ENCODE results near the gene TSHZ3.

Gene TSHZ3, protein sequence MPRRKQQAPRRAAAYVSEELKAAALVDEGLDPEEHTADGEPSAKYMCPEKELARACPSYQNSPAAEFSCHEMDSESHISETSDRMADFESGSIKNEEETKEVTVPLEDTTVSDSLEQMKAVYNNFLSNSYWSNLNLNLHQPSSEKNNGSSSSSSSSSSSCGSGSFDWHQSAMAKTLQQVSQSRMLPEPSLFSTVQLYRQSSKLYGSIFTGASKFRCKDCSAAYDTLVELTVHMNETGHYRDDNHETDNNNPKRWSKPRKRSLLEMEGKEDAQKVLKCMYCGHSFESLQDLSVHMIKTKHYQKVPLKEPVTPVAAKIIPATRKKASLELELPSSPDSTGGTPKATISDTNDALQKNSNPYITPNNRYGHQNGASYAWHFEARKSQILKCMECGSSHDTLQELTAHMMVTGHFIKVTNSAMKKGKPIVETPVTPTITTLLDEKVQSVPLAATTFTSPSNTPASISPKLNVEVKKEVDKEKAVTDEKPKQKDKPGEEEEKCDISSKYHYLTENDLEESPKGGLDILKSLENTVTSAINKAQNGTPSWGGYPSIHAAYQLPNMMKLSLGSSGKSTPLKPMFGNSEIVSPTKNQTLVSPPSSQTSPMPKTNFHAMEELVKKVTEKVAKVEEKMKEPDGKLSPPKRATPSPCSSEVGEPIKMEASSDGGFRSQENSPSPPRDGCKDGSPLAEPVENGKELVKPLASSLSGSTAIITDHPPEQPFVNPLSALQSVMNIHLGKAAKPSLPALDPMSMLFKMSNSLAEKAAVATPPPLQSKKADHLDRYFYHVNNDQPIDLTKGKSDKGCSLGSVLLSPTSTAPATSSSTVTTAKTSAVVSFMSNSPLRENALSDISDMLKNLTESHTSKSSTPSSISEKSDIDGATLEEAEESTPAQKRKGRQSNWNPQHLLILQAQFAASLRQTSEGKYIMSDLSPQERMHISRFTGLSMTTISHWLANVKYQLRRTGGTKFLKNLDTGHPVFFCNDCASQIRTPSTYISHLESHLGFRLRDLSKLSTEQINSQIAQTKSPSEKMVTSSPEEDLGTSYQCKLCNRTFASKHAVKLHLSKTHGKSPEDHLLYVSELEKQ

DNA sequence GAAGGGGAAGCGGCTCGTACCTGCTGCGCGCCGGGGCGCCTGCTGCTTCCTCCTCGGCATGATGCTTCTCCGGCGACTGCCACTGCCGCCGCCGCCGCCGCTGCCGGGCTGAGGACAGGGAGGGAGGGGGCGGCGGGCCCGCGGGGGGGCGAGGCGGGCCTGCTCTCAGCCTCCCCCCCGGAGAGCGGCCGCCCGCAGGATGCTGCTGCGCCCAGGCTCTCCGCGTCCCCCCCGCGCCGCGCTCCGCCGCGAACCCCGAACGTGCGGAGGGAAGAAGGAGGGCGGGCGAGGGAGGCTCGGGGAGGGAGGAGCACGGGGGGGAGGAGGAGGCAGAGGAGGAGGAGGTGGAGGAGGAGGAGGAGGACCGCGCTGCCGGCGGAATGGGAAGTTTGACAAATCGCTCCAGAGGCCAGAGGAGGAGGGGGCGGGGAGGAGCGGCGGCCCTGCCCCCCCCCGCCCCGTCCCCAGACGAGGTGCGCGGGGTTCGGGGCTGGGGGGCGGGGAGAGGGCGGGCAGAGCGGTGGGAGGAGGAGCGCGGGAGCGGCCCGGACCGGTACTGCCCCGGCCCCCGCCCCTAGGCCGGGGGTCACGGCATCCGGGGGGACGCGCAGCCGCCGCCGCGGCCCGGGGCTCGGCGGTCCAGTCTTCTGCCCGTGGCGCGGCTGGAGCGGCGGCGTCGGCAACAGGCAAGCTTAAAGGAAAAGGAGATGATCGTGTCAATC, at the start of gene TSHZ3:
TSS of gene TSHZ3 (minus strand) at position 277 of the 722 bp plus-strand sequence. CDS start at position 60, 217 bp downstream.
- peak; percentile 65 to 86 (median 76) for DNase-seq

DNA sequence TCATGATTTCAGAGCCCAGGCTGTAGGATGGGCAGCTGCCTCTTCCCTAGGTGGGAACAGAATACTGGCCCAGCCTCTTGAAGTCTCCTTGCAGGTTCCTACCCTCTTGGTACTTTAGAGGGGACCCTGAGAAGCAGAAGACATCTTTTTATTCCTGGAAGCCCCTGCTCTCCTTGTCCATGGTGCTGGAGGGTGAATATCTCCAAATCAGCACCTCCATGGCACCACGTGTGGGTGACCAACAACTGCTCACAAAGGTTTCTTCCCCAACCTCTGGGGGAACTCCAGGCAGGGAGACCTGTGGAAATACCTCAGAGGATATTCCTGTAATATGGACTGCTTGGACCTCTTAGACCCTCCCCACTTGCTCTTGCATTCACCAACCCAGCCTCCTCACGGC, 48.1 kb upstream of the TSHZ3 start:
- DNase-seq: no peak

DNA sequence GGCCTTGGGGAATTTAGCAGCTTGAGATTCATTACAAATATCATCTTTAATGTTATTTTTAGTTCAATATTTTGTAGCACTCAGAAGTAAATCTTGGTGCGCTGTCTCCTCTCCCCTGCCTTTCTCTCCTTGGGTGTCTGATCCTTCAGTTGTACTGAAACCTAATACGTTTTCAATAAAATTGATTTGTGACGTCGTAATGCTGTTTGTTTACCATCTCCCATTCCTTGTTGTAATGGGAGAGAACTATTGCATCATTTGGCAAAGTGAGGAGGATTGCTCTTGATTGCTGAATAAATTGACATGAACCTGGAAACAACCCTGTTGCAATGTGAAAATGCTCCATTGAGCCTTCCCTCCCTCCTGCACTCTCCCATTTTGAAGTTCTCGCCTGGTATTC, 43.2 kb upstream of the TSHZ3 start:
- no peak for DNase-seq

DNA sequence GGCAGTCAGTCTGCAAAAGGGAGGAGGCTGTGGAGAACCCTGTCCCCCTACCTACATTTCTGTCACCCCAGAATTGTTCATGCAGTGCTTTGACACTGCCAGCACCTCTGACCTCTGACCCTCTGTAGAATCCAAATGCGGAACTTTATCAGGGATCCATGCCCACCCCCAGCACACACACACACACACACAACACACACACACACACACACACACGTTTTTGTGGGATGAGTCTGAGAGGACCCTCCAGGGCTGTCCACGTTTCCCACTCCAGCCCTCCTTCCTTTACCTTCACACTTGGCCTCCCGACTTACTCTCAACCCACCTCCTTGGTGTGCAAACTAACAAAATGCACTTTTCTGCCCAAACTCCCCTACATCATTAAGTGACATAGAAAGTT, 42.3 kb upstream of the TSHZ3 start:
- no peak for DNase-seq

DNA sequence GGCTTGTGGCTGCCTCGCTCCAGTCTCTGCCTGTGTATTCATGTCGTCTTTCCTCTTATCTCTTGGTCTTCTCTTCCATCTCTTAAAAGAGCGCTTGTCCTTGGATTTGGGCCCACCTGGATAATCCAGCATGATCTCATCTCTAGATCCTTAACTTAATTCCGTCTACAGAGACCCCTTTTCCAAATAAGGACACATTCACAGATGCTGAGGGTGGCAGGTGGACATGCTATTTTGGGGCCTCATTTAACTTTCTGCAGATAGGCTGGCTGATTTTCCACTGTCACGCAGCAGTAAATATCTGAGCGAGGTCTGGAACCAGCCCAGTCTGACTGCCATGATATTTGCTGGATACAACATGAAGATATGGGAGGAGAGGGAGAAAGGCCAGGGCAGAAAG, 41.5 kb upstream of the TSHZ3 start:
- DNase-seq: no peak

DNA sequence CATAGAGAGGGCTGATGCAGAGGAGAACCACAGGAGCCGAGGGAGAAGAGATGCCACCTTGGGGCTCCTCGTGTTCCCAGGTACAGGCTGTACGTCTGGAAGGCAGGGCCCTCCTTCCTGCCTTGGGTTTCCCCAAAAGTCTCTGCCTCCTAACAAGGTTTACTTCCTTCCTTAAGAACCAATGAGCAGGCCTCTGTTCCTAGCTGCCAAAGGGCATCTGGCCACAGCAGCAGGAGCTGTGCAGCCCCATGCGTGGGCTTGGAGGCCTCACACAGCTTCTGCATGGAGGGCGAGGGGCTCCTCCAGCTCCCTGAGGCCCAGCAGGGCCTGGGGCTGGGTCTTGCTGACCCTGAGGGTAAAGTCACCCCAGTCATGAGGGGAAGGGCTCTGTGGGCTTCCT, 40.6 kb upstream of the TSHZ3 start:
- DNase-seq: no peak

DNA sequence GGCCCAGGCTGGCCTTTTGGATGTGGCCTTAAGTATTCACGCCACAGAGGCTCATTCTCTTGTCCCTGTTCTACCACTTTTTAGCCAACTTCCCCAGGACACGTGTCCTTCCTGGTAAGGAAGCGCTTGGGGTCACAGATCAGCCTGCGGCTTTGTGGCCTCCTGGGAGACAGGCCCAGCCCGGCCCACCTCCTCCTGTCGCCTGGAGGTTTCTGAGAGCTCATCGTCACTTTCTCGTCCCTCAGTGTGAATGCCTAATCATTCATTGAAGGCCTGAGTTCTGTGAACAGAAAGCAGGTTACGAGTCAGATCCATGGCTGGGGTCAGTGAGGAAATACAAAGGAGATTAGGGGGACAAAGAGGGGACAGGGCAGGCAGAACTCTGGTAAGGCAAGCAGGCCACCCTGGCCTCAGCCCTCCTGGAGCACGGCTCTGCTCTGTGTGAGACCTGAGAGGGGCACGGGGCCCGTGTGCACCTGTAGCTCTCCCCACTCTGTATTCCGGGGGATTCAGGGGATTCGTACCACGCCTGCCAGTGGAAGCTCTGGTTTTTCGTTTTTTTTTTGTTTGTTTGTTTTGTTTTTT, 38.6 kb upstream of the TSHZ3 start:
- DNase-seq: no peak

DNA sequence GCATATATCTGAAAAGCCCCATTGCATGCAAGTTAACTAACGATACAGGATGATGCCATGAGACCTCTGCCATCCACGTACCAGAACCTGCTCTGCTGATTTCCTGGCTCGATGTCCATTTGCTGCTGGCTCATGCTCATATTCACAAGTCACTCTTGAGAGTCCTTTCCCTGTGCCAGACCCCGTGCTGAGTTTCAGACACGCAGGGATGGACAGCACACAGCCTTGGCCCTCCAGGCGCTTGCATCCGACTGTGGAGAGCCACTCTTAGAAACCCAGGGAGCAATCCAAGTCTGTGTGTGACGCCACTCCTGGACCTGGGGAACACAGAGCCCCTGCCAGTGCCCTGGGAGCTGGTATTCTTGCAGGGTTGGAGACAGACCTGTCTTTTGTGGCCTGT, 37.6 kb upstream of the TSHZ3 start:
- no peak for DNase-seq

DNA sequence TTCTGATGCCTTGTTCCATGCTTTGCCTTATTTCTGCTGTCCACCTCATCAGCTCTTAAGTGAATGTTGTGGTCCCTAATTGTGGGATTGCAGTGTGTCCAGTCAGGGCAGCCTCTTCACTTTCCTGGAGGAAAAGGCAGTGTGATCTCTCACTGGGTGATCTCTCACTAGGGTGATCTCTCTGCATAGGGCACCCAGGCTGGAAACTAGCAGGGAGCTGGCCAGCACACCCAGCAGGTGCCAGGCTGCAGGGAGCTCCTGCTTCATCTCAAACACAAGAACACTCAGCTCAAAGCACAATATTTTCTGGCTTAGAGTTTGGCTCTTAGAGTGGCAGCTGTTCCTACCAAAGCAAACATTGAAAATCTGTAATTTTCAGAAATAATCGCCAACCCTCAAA, 36.5 kb upstream of the TSHZ3 start:
- no peak for DNase-seq

DNA sequence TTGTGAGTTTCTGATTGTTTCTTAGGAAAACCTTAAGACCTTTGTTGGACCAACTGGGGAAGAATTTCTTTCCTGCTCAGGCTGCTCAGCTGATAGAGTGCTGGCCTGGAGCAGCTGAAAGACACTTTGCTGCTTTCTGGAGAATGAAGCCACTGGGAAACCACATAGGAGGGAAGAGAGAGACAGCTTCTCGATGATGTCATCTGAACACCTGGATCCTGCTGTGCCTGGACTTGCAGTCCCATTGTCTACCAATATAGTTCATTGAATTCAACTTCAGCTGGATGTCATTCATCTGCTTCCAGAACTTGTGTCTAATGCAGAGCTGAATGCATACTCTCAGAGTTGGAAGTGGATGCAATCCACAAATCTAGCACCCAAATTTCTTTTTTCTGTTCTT, 34.3 kb upstream of the TSHZ3 start:
- no peak for DNase-seq

DNA sequence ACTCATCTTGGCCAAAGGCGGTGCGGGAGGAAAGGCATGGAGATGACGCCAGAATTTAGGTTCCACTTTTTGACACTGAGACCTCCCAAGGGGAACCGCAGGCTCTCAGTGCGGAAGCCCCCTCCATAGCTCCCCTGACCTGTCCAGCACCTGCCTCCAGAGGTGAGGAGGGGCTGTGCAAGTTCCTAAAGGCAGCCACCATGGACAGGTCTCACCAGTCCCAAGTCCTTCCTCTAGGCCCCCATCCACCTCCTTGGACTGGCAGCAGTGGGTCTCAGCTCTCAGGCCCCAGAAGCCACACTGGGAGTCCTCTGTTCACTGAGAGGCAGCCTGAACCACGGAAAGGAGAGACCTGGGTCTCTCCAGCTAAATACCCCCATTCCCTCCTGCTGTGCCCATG, 31.6 kb upstream of the TSHZ3 start:
- DNase-seq: no peak

DNA sequence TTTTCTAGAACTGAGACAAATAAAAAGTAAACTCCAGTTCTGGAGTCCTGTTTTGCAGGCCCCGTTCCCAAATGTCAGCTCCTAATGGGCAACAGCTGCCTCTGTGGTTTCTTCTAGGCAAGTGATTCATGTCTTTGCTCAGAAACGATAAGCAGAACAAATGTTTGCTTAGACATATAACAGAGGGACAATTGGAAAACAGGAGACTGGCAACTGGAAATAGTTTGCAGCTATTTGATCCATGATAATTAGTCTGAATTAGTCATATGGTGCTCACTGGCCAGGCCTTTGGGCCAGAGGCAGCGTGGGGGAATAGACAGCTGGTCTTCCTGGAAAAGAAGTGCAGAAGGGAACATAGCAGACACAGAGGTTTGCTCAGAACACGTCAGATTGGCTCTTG, 29.2 kb upstream of the TSHZ3 start:
- no peak for DNase-seq

DNA sequence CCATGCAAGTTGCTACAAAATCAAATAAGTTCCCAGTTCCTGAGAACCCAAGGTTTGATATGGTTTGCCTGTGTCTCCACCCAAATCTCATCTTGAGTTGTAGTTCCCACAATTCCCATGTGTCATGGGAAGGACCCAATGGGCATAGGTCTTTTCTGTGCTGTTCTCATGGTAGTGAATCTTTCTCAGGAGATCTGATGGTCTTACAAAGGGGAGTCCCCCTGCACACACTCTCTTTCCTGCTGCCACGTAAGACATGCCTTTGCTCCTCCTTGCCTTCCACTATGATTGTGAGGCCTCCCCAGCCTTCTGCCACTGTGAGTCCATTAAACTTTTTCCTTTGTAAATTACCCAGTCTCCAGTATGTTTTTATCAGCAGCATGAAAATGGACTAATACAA, 28.5 kb upstream of the TSHZ3 start:
- DNase-seq: no peak

DNA sequence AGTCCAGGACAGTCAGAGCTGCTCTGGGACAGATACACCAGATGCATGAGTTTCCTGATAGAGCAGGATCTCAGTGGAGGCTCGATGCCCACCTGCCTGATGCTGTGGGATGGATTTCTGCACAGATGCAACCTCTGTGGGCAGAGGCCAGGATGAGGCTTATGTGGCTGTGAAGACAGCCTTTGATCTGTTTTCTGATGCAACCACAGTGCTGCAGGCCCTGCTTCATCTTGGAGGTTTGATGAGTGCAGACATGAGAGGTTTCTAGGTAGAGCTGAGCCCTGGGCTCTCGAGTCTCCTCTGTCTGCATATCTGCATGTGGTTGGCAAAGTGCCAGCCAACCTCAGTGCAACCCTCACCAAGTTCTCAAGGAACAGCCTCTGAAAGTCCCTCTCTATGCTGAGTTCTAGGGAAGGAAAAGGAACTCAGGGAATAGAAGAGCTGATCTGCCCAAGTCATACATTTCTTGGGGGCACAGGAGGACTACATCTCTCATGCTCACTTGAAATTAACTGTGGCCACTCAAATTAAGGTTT, 23.1 kb upstream of the TSHZ3 start:
- DNase-seq: no peak

DNA sequence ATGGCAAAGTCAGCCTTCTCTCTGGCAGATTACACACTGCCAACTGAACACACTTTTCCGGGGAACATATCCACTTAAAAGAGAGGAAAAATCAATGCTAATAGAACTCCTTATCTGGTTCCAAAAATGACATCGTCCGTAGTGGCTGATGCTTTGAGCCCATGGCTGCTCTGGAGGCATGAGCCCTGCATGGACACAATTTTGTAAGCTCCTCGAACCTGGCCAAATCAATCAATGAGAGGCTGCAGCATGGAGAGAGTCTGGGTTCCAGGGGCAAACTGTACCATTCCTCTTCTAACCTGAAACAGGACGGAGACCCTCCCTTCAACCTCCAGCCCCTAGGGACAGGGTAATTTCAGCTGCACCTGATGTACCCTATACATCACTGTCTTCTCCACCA, 21.0 kb upstream of the TSHZ3 start:
- no peak for DNase-seq

DNA sequence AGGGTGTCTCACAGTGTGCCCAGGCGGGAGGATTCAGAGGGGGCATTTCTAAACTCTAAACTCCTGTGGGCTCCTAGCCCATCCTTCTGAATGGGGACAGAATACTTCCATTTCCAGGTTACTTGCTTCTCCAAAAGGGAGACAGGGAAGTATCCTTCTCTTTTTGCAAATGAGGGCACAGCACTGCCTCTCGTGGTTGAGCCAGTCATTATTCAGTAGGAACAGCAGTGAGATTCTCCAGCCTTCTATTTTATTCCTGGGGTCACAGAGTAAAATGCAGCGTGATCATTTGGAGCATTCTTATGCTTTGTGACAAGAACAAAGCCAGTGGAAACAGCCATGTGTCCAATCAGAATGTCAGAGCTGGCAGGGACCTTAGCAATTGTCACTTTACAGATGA, 15.7 kb upstream of the TSHZ3 start:
- no peak for DNase-seq

DNA sequence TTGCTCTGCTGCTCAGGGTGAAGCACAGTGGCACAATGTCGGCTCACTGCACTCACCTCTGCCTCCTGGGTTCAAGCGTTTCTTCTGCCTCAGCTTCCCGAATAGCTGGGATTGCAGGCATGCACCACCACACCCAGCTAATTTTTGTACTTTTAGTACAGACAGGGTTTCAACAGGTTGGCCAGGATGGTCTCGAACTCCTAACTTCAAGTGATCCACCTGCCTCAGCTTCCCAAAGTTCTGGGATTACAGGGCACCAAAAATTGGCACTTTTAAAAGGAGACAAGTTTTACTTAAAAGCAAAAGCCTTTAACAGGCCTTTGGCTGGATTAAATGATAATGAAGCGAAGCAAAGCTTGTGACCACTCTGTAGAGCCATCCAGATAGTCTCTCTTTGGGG, 12.5 kb upstream of the TSHZ3 start:
- DNase-seq: no peak

DNA sequence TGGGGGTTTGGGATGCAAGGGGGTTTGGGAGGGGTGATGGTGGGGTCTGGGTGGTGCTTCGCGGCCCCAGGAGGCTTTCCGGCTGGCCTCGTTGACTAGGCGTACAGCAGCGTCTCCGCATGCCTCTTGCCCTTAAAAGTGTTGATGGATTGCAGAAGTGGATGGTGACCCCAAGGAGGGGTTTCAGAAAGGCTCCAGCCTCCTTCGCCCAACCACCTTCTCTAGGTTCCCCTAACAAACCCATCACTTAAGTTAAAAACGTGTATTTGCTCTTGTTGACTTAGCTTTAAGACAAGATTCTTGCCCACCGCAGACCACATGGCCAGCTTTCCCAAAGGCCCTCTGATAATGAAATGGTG, 8.1 kb upstream of the TSHZ3 start:
- DNase-seq: no peak

DNA sequence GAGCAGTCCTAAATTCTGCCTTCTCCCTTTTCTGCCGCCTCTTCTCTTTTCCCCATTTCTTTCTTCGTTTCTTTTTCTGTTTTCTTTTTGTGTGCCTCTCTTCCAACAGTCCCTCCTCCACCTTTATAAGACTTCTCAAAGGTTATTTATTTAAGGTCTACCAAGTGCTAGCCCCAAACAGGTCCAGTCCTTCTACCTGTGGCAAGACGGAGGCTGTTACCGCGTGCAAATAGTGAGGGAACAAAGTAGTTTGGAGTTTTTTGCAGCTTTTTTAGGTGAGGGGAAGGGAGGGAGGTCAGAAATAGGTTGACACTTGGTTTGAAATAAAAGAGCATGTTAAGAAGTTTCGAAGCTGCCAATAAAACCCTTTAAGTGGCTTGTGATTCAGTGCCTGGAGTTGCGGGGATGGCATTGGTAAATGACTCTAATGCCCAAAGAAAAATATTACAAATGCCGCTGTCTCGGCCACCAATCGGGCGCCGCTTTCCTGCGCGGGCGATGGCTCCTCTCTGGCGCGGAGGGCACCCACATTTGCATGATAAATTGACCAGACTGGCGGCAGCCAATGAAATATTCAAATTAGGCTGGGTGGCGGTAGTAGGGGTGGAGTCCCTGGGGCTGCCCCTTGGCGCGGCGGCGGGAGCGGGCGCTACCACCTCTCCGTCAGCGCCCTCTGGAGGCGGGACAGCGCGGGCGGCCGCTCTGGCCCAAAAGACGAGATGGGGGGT, 7.5 kb upstream of the TSHZ3 start:
- peak; percentile 87 to 94 (median 89) for DNase-seq

DNA sequence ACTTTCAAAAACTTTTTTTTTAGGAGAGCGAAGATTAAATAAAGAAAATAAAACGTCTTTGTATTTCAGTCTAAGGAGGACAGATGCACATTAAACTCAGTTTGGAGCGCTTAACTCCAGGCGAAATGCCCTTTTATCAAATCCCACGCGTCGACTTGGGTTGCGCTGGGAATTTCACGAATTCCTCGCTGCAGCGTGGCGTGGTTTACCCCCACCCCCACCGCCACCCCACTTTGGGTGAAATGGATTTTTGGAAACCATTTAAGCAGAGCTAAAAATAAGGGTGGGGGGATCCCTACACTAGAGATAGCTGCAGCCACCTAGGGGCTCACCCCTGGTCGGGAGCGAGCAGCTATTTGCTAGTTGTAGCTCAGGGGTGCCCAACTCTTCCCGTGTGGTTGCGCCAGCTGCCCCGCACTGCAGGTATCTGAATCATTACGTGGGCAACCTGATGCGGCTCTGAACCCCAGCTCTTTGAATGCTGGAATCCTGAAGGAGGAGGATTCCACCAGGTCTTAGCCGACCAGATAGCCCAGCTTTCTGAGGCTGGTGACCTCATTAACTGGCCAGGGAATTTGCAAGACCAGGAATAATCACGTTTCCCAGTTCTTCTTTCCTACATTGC, 6.5 kb upstream of the TSHZ3 start:
- DNase-seq: no peak

All from suppressor macrophage treated with lipopolysaccharide for 1 hour (primary cell).